ENCODE results near the gene GRAMD1B.

DNA sequence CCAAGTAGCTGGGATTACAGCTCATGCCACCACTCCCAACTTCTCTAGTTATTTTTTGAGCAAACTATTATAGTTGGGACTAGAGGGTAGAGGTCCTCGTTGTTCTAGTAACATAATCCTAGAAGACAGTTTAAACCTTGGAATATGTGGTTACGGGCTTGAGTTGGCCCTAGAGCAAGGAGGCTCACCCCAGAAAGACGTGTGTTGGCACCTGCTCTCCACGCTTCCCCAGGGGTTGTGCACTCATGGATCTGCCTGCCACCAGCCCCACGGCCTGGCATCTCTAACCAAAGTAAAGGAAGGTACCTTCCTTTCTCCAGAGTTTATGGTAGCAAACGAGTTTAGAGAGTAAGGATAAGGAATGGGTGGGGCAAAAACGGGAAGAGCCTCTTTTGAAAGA is 145.4 kb downstream of the GRAMD1B start:
- TF ChIP-seq, protein P1, sequence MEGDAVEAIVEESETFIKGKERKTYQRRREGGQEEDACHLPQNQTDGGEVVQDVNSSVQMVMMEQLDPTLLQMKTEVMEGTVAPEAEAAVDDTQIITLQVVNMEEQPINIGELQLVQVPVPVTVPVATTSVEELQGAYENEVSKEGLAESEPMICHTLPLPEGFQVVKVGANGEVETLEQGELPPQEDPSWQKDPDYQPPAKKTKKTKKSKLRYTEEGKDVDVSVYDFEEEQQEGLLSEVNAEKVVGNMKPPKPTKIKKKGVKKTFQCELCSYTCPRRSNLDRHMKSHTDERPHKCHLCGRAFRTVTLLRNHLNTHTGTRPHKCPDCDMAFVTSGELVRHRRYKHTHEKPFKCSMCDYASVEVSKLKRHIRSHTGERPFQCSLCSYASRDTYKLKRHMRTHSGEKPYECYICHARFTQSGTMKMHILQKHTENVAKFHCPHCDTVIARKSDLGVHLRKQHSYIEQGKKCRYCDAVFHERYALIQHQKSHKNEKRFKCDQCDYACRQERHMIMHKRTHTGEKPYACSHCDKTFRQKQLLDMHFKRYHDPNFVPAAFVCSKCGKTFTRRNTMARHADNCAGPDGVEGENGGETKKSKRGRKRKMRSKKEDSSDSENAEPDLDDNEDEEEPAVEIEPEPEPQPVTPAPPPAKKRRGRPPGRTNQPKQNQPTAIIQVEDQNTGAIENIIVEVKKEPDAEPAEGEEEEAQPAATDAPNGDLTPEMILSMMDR (IDR thresholded peaks at IDR 0.05; ENCODE audit: low read depth, low read length, missing input control), result no peak
- TF ChIP-seq, protein P2, sequence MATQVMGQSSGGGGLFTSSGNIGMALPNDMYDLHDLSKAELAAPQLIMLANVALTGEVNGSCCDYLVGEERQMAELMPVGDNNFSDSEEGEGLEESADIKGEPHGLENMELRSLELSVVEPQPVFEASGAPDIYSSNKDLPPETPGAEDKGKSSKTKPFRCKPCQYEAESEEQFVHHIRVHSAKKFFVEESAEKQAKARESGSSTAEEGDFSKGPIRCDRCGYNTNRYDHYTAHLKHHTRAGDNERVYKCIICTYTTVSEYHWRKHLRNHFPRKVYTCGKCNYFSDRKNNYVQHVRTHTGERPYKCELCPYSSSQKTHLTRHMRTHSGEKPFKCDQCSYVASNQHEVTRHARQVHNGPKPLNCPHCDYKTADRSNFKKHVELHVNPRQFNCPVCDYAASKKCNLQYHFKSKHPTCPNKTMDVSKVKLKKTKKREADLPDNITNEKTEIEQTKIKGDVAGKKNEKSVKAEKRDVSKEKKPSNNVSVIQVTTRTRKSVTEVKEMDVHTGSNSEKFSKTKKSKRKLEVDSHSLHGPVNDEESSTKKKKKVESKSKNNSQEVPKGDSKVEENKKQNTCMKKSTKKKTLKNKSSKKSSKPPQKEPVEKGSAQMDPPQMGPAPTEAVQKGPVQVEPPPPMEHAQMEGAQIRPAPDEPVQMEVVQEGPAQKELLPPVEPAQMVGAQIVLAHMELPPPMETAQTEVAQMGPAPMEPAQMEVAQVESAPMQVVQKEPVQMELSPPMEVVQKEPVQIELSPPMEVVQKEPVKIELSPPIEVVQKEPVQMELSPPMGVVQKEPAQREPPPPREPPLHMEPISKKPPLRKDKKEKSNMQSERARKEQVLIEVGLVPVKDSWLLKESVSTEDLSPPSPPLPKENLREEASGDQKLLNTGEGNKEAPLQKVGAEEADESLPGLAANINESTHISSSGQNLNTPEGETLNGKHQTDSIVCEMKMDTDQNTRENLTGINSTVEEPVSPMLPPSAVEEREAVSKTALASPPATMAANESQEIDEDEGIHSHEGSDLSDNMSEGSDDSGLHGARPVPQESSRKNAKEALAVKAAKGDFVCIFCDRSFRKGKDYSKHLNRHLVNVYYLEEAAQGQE (IDR thresholded peaks at IDR 0.05), result no peak
- TF ChIP-seq GABPA (IDR thresholded peaks at IDR 0.05 in 1 of 2, conservative IDR thresholded peaks at IDR 0.05 in 1 of 2), result no peak
- TF ChIP-seq SP1 (IDR thresholded peaks at IDR 0.05), result no peak
- TF ChIP-seq EGR1 (IDR thresholded peaks at IDR 0.05; ENCODE audit: low read depth in 2 of 2), result no peak
- no peak for TF ChIP-seq RXRA (IDR thresholded peaks at IDR 0.05)
- TF ChIP-seq, protein P3, sequence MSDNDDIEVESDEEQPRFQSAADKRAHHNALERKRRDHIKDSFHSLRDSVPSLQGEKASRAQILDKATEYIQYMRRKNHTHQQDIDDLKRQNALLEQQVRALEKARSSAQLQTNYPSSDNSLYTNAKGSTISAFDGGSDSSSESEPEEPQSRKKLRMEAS (IDR thresholded peaks at IDR 0.05), result no peak
- TF ChIP-seq, protein P4, sequence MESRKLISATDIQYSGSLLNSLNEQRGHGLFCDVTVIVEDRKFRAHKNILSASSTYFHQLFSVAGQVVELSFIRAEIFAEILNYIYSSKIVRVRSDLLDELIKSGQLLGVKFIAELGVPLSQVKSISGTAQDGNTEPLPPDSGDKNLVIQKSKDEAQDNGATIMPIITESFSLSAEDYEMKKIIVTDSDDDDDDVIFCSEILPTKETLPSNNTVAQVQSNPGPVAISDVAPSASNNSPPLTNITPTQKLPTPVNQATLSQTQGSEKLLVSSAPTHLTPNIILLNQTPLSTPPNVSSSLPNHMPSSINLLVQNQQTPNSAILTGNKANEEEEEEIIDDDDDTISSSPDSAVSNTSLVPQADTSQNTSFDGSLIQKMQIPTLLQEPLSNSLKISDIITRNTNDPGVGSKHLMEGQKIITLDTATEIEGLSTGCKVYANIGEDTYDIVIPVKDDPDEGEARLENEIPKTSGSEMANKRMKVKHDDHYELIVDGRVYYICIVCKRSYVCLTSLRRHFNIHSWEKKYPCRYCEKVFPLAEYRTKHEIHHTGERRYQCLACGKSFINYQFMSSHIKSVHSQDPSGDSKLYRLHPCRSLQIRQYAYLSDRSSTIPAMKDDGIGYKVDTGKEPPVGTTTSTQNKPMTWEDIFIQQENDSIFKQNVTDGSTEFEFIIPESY (IDR thresholded peaks at IDR 0.05), result no peak
- TF ChIP-seq, protein P5, sequence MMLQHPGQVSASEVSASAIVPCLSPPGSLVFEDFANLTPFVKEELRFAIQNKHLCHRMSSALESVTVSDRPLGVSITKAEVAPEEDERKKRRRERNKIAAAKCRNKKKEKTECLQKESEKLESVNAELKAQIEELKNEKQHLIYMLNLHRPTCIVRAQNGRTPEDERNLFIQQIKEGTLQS (IDR thresholded peaks at IDR 0.05), result no peak
- TF ChIP-seq RAD21 (IDR thresholded peaks at IDR 0.05), result no peak

All from liver (tissue), 3 donors.